GM19025 (cell line): ENCODE measurements around the gene SYNPO2.
"Not testable (repeated sequence)": the region's sequence is repeated elsewhere in the genome, so short reads cannot be mapped to it uniquely, and the experiment has no call there.

ENCODE experiments used
- ATAC-seq: cut with Tn5 transposase; IDR thresholded peaks from one replicate; pipeline ENCODE4 v1.9.1; 2021; ENCODE audit warnings: mild to moderate bottlenecking, low read depth, moderate library complexity; ENCODE audit not compliant: unreplicated experiment

Gene SYNPO2

GRCh38 chr4:118969359-118969758 lies 80.7 kb downstream of the SYNPO2 start:
- ATAC-seq = no peak

- ATAC-seq = no peak
These were observed 83.5 kb downstream of the SYNPO2 start for GRCh38 chr4:118972167-118972566.

- no peak for ATAC-seq
These were observed 84.6 kb downstream of the SYNPO2 start for GRCh38 chr4:118973295-118973694.

- ATAC-seq = no peak
These were observed 86.1 kb downstream of the SYNPO2 start for GRCh38 chr4:118974758-118975157.

- no peak for ATAC-seq
These were observed 87.0 kb downstream of the SYNPO2 start for GRCh38 chr4:118975449-118976192.

GRCh38 chr4:118976193-118976560 lies 87.5 kb downstream of the SYNPO2 start:
- ATAC-seq = not testable (repeated sequence)

GRCh38 chr4:118977100-118977499 lies 88.4 kb downstream of the SYNPO2 start:
- not testable (repeated sequence) for ATAC-seq

GRCh38 chr4:118979712-118980111 lies 91.1 kb downstream of the SYNPO2 start:
- ATAC-seq = no peak

GRCh38 chr4:118981171-118981838 lies 92.7 kb downstream of the SYNPO2 start:
- ATAC-seq = no peak

GRCh38 chr4:118981839-118982381 lies 93.3 kb downstream of the SYNPO2 start:
- ATAC-seq = peak; percentile 87

- ATAC-seq = no peak
These were observed 94.6 kb downstream of the SYNPO2 start for GRCh38 chr4:118983293-118983692.

GRCh38 chr4:118983831-118984230 lies 95.2 kb downstream of the SYNPO2 start:
- ATAC-seq = no peak

- no peak for ATAC-seq
These were observed 96.7 kb downstream of the SYNPO2 start for GRCh38 chr4:118985170-118986000.

GRCh38 chr4:118987959-118988634 lies 99.4 kb downstream of the SYNPO2 start:
- ATAC-seq = no peak

GRCh38 chr4:118988635-118988972 lies 100.0 kb downstream of the SYNPO2 start:
- ATAC-seq = no peak

- ATAC-seq = no peak
These were observed 100.7 kb downstream of the SYNPO2 start for GRCh38 chr4:118989098-118990080.

- no peak for ATAC-seq
These were observed 103.0 kb downstream of the SYNPO2 start for GRCh38 chr4:118991686-118992085.

GRCh38 chr4:118992149-118992548 lies 103.5 kb downstream of the SYNPO2 start:
- no peak for ATAC-seq

GRCh38 chr4:118993333-118993732 lies 104.7 kb downstream of the SYNPO2 start:
- no peak for ATAC-seq
